Trophoblast cell (in vitro differentiated cells and primary cell): ENCODE measurements around the gene PKDREJ.
A peak's percentile ranks its signal among the peaks of the same experiment; 100 is the strongest.

Experiments used
- DNase-seq, 2 donors: peaks; one replicate each; pipeline ENCODE4 v3.0.0-alpha.2; 2016
- H2AFZ ChIP-seq: 2 replicates; pipeline ENCODE4 v1.6.1; 2013; ENCODE audit warnings: low read length, moderate library complexity, mild to moderate bottlenecking; ENCODE audit not compliant: insufficient read depth, poor library complexity
- H2AK5ac ChIP-seq: 2 replicates; pipeline ENCODE4 v1.6.1; 2013; ENCODE audit warnings: mild to moderate bottlenecking, low read length
- H2BK120ac ChIP-seq: 2 replicates; pipeline ENCODE4 v1.6.1; 2013; ENCODE audit warnings: low read length, mild to moderate bottlenecking, moderate library complexity; ENCODE audit not compliant: insufficient read depth, poor library complexity
- H2BK12ac ChIP-seq: 2 replicates; pipeline ENCODE4 v1.6.1; 2013; ENCODE audit warnings: mild to moderate bottlenecking, low read length, moderate library complexity
- H2BK5ac ChIP-seq: 2 replicates; pipeline ENCODE4 v1.6.1; 2013; ENCODE audit warnings: low read length, low read depth, moderate library complexity, mild to moderate bottlenecking; ENCODE audit not compliant: poor library complexity
- H3K14ac ChIP-seq: 2 replicates; pipeline ENCODE4 v1.6.1; 2013; ENCODE audit warnings: mild to moderate bottlenecking, low read length
- H3K18ac ChIP-seq: 2 replicates; pipeline ENCODE4 v1.6.1; 2013; ENCODE audit warnings: mild to moderate bottlenecking, low read length
- H3K23ac ChIP-seq: 2 replicates; pipeline ENCODE4 v1.6.1; 2013; ENCODE audit warnings: low read length
- H3K27ac ChIP-seq: 2 replicates; pipeline ENCODE4 v1.5.1; 2013; ENCODE audit warnings: low read depth, mild to moderate bottlenecking, inconsistent platforms, low read length, moderate library complexity
- H3K27me3 ChIP-seq: 2 replicates; pipeline ENCODE4 v1.6.1; 2013; ENCODE audit warnings: inconsistent platforms, mild to moderate bottlenecking, low read length, moderate library complexity; ENCODE audit not compliant: insufficient read depth
- H3K36me3 ChIP-seq, 2 experiments: 1 replicate in 1 of 2; 2 replicates in 1 of 2; pipeline ENCODE4 v1.6.1; 2013; ENCODE audit warnings: low read length in 2 of 2, mild to moderate bottlenecking in 2 of 2, moderate library complexity in 1 of 2; ENCODE audit not compliant: insufficient read depth in 2 of 2, control insufficient read depth in 1 of 2
- H3K4ac ChIP-seq: 2 replicates; pipeline ENCODE4 v1.6.1; 2013; ENCODE audit warnings: low read depth, mild to moderate bottlenecking, low read length, moderate library complexity
- H3K4me1 ChIP-seq, 2 experiments: 1 replicate in 1 of 2; 2 replicates in 1 of 2; pipeline ENCODE4 v1.6.1; 2013; ENCODE audit warnings: low read length in 2 of 2, mild to moderate bottlenecking in 2 of 2, moderate library complexity in 1 of 2; ENCODE audit not compliant: insufficient read depth in 2 of 2, control insufficient read depth in 1 of 2
- H3K4me2 ChIP-seq: 2 replicates; pipeline ENCODE4 v1.6.1; 2013; ENCODE audit warnings: inconsistent platforms, mild to moderate bottlenecking, low read length, moderate library complexity
- H3K4me3 ChIP-seq: 2 replicates; pipeline ENCODE4 v1.5.1; 2013; ENCODE audit warnings: mild to moderate bottlenecking, low read depth, low read length, inconsistent platforms
- H3K79me1 ChIP-seq: one replicate; pipeline ENCODE4 v1.6.1; 2013; ENCODE audit warnings: low read length
- H3K79me2 ChIP-seq: 2 replicates; pipeline ENCODE4 v1.6.1; 2013; ENCODE audit warnings: low read length, mild to moderate bottlenecking; ENCODE audit not compliant: control insufficient read depth, insufficient read depth, poor library complexity
- H3K9ac ChIP-seq: 2 replicates; pipeline ENCODE4 v1.6.1; 2013; ENCODE audit warnings: mild to moderate bottlenecking, low read length
- H3K9me3 ChIP-seq: 2 replicates; pipeline ENCODE4 v1.6.1; 2013; ENCODE audit warnings: low read depth, mild to moderate bottlenecking, control low read depth, inconsistent platforms, low read length; ENCODE audit not compliant: insufficient read depth
- H4K12ac ChIP-seq: 2 replicates; pipeline ENCODE4 v1.6.1; 2013; ENCODE audit warnings: low read depth, mild to moderate bottlenecking, low read length, moderate library complexity
- H4K8ac ChIP-seq: 2 replicates; pipeline ENCODE4 v1.6.1; 2013; ENCODE audit warnings: low read depth, mild to moderate bottlenecking, low read length, moderate library complexity
- H4K91ac ChIP-seq: one replicate; pipeline ENCODE4 v1.6.1; 2013; ENCODE audit warnings: low read depth, mild to moderate bottlenecking, low read length, moderate library complexity
- WGBS: extraction: QIAGEN DNeasy Blood & Tissue Kit; methylation state at CpG from one replicate; pipeline ENCODE4 v1.1.7; 2013; ENCODE audit warnings: missing lambda C conversion rate; ENCODE audit not compliant: insufficient read length, insufficient coverage; ENCODE audit errors: extremely low coverage; 5-methylcytosine and 5-hydroxymethylcytosine counted together

Gene PKDREJ

GRCh38 chr22:46247443-46247975 is 15.6 kb downstream of the PKDREJ start:
- Histone ChIP-seq H3K23ac (no peak overlapping the region), H3K18ac (no peak overlapping the region), H2AFZ (no peak overlapping the region), H3K4me2 (no peak overlapping the region), H3K27ac (no peak overlapping the region), H3K4ac (no peak overlapping the region), H3K79me1 (peaks cover 10% of the 10 kb centered on the region), H3K9ac (no peak overlapping the region), H3K14ac (no peak overlapping the region), H3K36me3 (peaks cover 4 to 5% of the 10 kb centered on the region in 2 experiments), H2BK12ac (no peak overlapping the region), H4K91ac (no peak overlapping the region), H3K4me1 (peaks cover 7 to 9% of the 10 kb centered on the region in 2 experiments), H4K12ac (no peak overlapping the region), H3K79me2 (peaks cover 9% of the 10 kb centered on the region), H3K4me3 (no peak overlapping the region), H4K8ac (no peak overlapping the region), H2BK5ac (no peak overlapping the region), H2AK5ac (no peak overlapping the region), H3K9me3 (peaks cover 1% of the 10 kb centered on the region), H3K27me3 (no peaks in the 10 kb centered on the region), H2BK120ac (no peak overlapping the region)
- DNase-seq = no peak
- WGBS = no CpG with 5 or more reads among the region's 2 CpGs

- H3K27me3 ChIP-seq = no peaks in the 10 kb centered on the region
- no peak overlapping the region for H2AK5ac ChIP-seq
- H4K91ac ChIP-seq = no peak overlapping the region
- H4K8ac ChIP-seq = no peak overlapping the region
- no peak overlapping the region for H4K12ac ChIP-seq
- H3K23ac ChIP-seq = no peak overlapping the region
- H3K27ac ChIP-seq = no peak overlapping the region
- no CpG with 5 or more reads among the region's 10 CpGs for WGBS
- H3K36me3 ChIP-seq = peaks cover 4 to 5% of the 10 kb centered on the region in 2 experiments
- H3K79me2 ChIP-seq = peaks cover 9% of the 10 kb centered on the region
- H3K9ac ChIP-seq = no peak overlapping the region
- peaks cover 7 to 9% of the 10 kb centered on the region in 2 experiments for H3K4me1 ChIP-seq
- DNase-seq = no peak
- H3K14ac ChIP-seq = no peak overlapping the region
- peaks cover 10% of the 10 kb centered on the region for H3K79me1 ChIP-seq
- no peak overlapping the region for H3K4me2 ChIP-seq
- H2BK12ac ChIP-seq = no peak overlapping the region
- no peak overlapping the region for H2AFZ ChIP-seq
- H3K4me3 ChIP-seq = peak overlapping the region; percentile 5
- H2BK5ac ChIP-seq = no peak overlapping the region
- peaks cover 1% of the 10 kb centered on the region for H3K9me3 ChIP-seq
- H3K18ac ChIP-seq = no peak overlapping the region
- H2BK120ac ChIP-seq = no peak overlapping the region
- H3K4ac ChIP-seq = no peak overlapping the region
These were observed 17.0 kb downstream of the PKDREJ start for GRCh38 chr22:46246178-46246577.

DNA sequence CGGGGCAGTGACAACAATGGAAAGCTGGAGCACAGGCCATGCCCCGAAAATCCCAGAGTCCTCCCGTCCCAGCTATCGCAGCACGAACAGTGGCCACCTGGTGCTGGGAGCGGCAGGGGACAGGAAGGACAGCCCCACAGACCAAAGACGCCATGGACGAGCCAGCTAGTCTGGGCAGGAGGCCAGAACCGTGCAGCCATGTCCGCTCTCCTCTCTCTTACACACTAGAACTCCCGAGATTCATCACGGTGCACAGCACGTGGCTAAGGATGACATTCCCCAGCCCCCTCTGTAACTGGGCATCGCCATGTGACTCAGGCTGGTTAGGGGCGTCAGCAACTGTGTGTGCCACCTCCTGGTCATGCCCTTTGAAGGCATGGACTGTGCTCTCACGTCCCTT is 17.6 kb downstream of the PKDREJ start:
- no peak overlapping the region for H3K9ac ChIP-seq
- H3K27ac ChIP-seq = no peak overlapping the region
- H3K36me3 ChIP-seq = peaks cover 4 to 5% of the 10 kb centered on the region in 2 experiments
- H4K8ac ChIP-seq = no peak overlapping the region
- WGBS = no CpG with 5 or more reads among the region's 16 CpGs
- H3K4me1 ChIP-seq = peaks cover under 1 to 3% of the 10 kb centered on the region in 2 experiments
- no peaks in the 10 kb centered on the region for H3K27me3 ChIP-seq
- H3K14ac ChIP-seq = no peak overlapping the region
- H2AK5ac ChIP-seq = no peak overlapping the region
- H3K79me1 ChIP-seq = peaks cover 7% of the 10 kb centered on the region
- no peak overlapping the region for H3K4me2 ChIP-seq
- peaks cover 1% of the 10 kb centered on the region for H3K9me3 ChIP-seq
- H3K23ac ChIP-seq = no peak overlapping the region
- no peak overlapping the region for H4K91ac ChIP-seq
- H3K79me2 ChIP-seq = peaks cover 6% of the 10 kb centered on the region
- no peak overlapping the region for H3K18ac ChIP-seq
- no peak overlapping the region for H2AFZ ChIP-seq
- no peak overlapping the region for H4K12ac ChIP-seq
- no peak overlapping the region for H2BK12ac ChIP-seq
- H2BK5ac ChIP-seq = no peak overlapping the region
- H3K4ac ChIP-seq = no peak overlapping the region
- H3K4me3 ChIP-seq = no peak overlapping the region
- DNase-seq = no peak
- no peak overlapping the region for H2BK120ac ChIP-seq

DNA sequence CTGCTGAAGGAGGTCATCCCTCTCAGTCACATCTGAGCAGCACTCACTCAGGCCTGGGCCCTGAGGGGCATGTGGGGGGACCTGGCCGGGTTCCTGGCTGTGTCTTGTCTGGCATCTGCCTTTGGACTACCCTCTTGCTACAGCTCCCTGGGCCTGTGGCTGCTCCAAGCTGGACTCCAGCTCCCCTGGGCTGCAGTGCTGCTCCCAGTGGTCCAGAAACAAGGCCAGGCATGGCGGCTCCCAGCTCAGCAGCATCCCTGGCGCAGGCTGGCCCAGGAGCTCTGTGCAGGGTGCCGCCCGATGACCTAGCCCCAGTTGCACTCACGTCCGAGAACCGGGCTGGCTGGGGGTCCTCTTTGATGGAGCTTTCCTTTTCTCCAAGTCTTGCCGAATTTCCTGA is 18.4 kb downstream of the PKDREJ start:
- Histone ChIP-seq H2BK12ac (no peak overlapping the region), H3K27me3 (no peaks in the 10 kb centered on the region), H3K79me1 (peaks cover under 1% of the 10 kb centered on the region), H3K14ac (no peak overlapping the region), H4K91ac (no peak overlapping the region), H3K4me2 (no peak overlapping the region), H3K4me1 (peaks cover 0 to 2% of the 10 kb centered on the region in 2 experiments), H3K79me2 (peaks cover 1% of the 10 kb centered on the region), H3K36me3 (peaks cover 4 to 5% of the 10 kb centered on the region in 2 experiments), H2AK5ac (no peak overlapping the region), H3K9me3 (no peaks in the 10 kb centered on the region), H3K9ac (no peak overlapping the region), H2BK5ac (no peak overlapping the region), H3K4ac (no peak overlapping the region), H3K23ac (no peak overlapping the region), H4K8ac (no peak overlapping the region), H2BK120ac (no peak overlapping the region), H4K12ac (no peak overlapping the region), H2AFZ (no peak overlapping the region), H3K18ac (no peak overlapping the region), H3K27ac (no peak overlapping the region), H3K4me3 (no peak overlapping the region)
- no CpG with 5 or more reads among the region's 9 CpGs for WGBS
- DNase-seq = no peak
